ENCODE data around the gene MRPL53. TPM values are rescaled to one million over a fixed set of nuclear protein-coding genes. Genes with fewer than 3 reads are reported as not detected.

The MRPL53 gene
- total and polyA plus RNA-seq, 9 of the 15 experiments (the other 6 are each of a cell fraction or from before 2014, with no cell fraction given), result 11.5 to 87.9 (median 41.1) TPM

- TF ChIP-seq ZNF165 (CRISPR knock-in tag; IDR thresholded peaks at IDR 0.05; ENCODE audit: borderline replicate concordance) (no peak), ZNF431 (CRISPR knock-in tag; IDR thresholded peaks at IDR 0.05) (0 out of 2 replicates have a peak, but pooled peaks have one; percentile 36), L3MBTL2 (IDR thresholded peaks at IDR 0.05) (peak; percentile 81), NCOA6 (IDR thresholded peaks at IDR 0.05) (no peak), PRMT5 (CRISPR knock-in tag; IDR thresholded peaks at IDR 0.05) (no peak), ZFX (CRISPR knock-in tag; IDR thresholded peaks at IDR 0.05) (peak; percentile 93), NEUROD1 (IDR thresholded peaks at IDR 0.05; ENCODE audit: borderline replicate concordance, low read depth, low read length, partially characterized antibody) (peak; percentile 54), NFIC (IDR thresholded peaks at IDR 0.05) (peak; percentile 39), ZNF766 (CRISPR knock-in tag; conservative IDR thresholded peaks at IDR 0.05) (no peak), PCBP1 (IDR thresholded peaks at IDR 0.05; ENCODE audit: low read depth, low read length, poor library complexity, severe bottlenecking) (peak; percentile 58), NR2C1 (IDR thresholded peaks at IDR 0.05) (no peak), NR2C1 (tag; IDR thresholded peaks at IDR 0.05) (no peak), ZNF280B (CRISPR knock-in tag; IDR thresholded peaks at IDR 0.05) (no peak), ZSCAN29 (IDR thresholded peaks at IDR 0.05) (no peak), ARID3A (IDR thresholded peaks at IDR 0.05; ENCODE audit: borderline replicate concordance, low read depth, low read length) (no peak), RAD21 (CRISPR knock-in tag; conservative IDR thresholded peaks at IDR 0.05 in 1 of 2, IDR thresholded peaks at IDR 0.05 in 1 of 2) (0 out of 4 replicates have a peak, but pooled peaks of 1 of the 2 experiments have one; percentile 19), RBM25 (IDR thresholded peaks at IDR 0.05; ENCODE audit: low read depth, low read length, severe bottlenecking) (no peak), CHCHD3 (CRISPR knock-in tag; IDR thresholded peaks at IDR 0.05) (no peak), ZNF239 (CRISPR knock-in tag; IDR thresholded peaks at IDR 0.05) (no peak), ZNF76 (CRISPR knock-in tag; IDR thresholded peaks at IDR 0.05; ENCODE audit: borderline replicate concordance) (no peak), IRF1 (CRISPR knock-in tag; IDR thresholded peaks at IDR 0.05; ENCODE audit: borderline replicate concordance) (no peak), ETS2 (tag; IDR thresholded peaks at IDR 0.05; ENCODE audit: borderline replicate concordance, poor library complexity, severe bottlenecking) (no peak), MITF (IDR thresholded peaks at IDR 0.05) (no peak), MTA3 (IDR thresholded peaks at IDR 0.05; ENCODE audit: borderline replicate concordance) (peak; percentile 75; the same call in 1 of the 2 replicates)
These were observed 31.9 kb downstream of the MRPL53 start (continued) for GRCh38 chr2:74440378-74441169.
